Breast epithelium (tissue), 4 donors: ENCODE results near the gene MMP7. TPM values are rescaled to one million over a fixed set of nuclear protein-coding genes. Genes with fewer than 3 reads are reported as not detected.
A peak's percentile ranks its signal among the peaks of the same experiment; 100 is the strongest.

Experiments used
- DNase-seq, 2 donors: peaks; one replicate each; pipeline ENCODE4 v3.0.0-alpha.2; 2019; ENCODE audit warnings: low spot score in 2 of 2
- H3K27ac ChIP-seq, 2 donors: fragments of 200-600 bp; sonication (generic) in 1 of 2; one replicate each; pipeline ENCODE4 v1.5.1; 2016 to 2019; ENCODE audit warnings: mild to moderate bottlenecking in 1 of 2
- H3K27me3 ChIP-seq, 2 donors: fragments of 200-600 bp; sonication (generic) in 1 of 2; one replicate each; pipeline versions ENCODE4 v1.5.1 to v1.6.0; 2017 to 2019; ENCODE audit warnings: control low read depth in 1 of 2, mild to moderate bottlenecking in 1 of 2
- H3K36me3 ChIP-seq: fragments of 200-600 bp; one replicate; pipeline ENCODE4 v1.5.1; 2019
- H3K4me1 ChIP-seq, 2 donors: fragments of 200-600 bp; sonication (generic); one replicate each; pipeline ENCODE4 v1.5.1; 2016 to 2019; ENCODE audit warnings: control low read depth in 1 of 2
- H3K4me3 ChIP-seq, 3 donors: fragments of 200-600 bp; sonication (generic); 1 replicate in 2 of 3; 2 replicates in 1 of 3; pipeline ENCODE4 v1.5.1; 2016 to 2019; ENCODE audit warnings: mild to moderate bottlenecking in 3 of 3, moderate library complexity in 2 of 3
- H3K9me3 ChIP-seq, 2 donors: fragments of 200-600 bp; sonication (generic) in 1 of 2; one replicate each; pipeline ENCODE4 v1.5.1; 2016 to 2019; ENCODE audit warnings: control low read depth in 1 of 2
- POLR2A ChIP-seq: fragments of 450-650 bp; IDR thresholded peaks from one replicate; pipeline ENCODE4 v1.6.1; 2016; ENCODE audit warnings: antibody characterized with exemption, mild to moderate bottlenecking, moderate library complexity
- POLR2AphosphoS5 ChIP-seq, 3 donors: sonication (generic); formaldehyde crosslinking; IDR thresholded peaks; one replicate each; pipeline ENCODE4 v1.6.1; 2017; ENCODE audit warnings: antibody characterized with exemption in 3 of 3
- intact Hi-C: fragments of 100-400 bp; cut with DNase I; formaldehyde crosslinking; loops from one replicate; pipeline ENCODE4 v1.15.1; 2023; ENCODE audit warnings: low total_unique reads
- total RNA-seq, 3 donors: library from RNA; depleted of rRNA; stranded (reverse); fragments of >200 nt; gene quantifications; one replicate each; pipeline ENCODE4 v1.1.0, GENCODE V29; 2016
- TF ChIP-seq, protein P1 (sequence below), 3 donors: fragments of 450-650 bp; IDR thresholded peaks; one replicate each; pipeline ENCODE4 v1.5.1; 2016 to 2017; ENCODE audit warnings: antibody characterized with exemption in 3 of 3, mild to moderate bottlenecking in 3 of 3, moderate library complexity in 3 of 3

MMP7 gene
- total RNA-seq, 3 donors from 2014 or later, result 2.1 to 1,213 (median 247) TPM

DNA sequence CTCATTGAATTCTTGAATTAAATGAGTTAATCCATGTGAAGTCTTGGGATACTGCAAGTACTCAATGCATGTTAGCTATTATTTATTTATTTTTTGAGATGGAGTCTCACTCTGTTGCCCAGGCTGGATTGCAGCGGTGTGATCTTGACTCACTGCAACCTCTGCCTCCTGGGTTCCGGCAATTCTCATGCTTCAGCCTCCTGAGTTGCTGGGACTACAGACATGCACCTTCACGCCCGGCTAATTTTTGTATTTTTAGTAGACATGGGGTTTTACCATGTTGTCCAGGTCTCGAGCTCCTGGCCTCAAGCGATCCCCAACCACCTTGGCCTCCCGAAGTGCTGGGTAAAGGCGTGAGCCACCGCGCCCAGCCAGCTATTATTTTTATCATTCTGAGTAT is 9.4 kb downstream of the MMP7 start:
- H3K4me1 ChIP-seq, result no peaks in the 10 kb centered on the region
- no peaks in the 10 kb centered on the region for H3K36me3 ChIP-seq
- H3K27ac ChIP-seq, result no peak overlapping the region
- no peaks in the 10 kb centered on the region for H3K27me3 ChIP-seq
- no peak for DNase-seq
- no peak overlapping the region for H3K4me3 ChIP-seq
- no peak for TF ChIP-seq POLR2AphosphoS5 (IDR thresholded peaks at IDR 0.05)
- intact Hi-C loops, result no loop called here
- no peaks in the 10 kb centered on the region for H3K9me3 ChIP-seq

DNA sequence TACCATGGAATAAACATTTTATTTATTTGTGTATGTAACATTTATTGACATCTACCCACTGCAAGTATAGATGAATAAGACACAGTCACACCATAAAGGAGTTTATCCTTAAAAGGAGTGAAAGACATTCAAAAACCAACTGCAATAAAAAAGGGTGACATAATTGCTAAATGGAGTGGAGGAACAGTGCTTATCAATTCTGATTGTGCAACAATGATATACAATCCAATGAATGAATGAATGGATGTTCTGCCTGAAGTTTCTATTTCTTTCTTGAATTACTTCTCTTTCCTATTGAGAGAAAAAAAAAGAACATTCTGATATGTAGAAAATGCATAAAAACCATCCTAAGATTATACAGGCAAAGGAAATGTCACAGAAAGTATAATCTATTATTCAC is 10.0 kb downstream of the MMP7 start:
- Histone ChIP-seq H3K4me1 (no peaks in the 10 kb centered on the region), H3K4me3 (no peak overlapping the region), H3K27me3 (no peaks in the 10 kb centered on the region), H3K27ac (no peak overlapping the region), H3K36me3 (no peaks in the 10 kb centered on the region), H3K9me3 (no peaks in the 10 kb centered on the region)
- TF ChIP-seq POLR2A, result no peak
- TF ChIP-seq POLR2AphosphoS5 (IDR thresholded peaks at IDR 0.05), result no peak
- TF ChIP-seq, protein P1, sequence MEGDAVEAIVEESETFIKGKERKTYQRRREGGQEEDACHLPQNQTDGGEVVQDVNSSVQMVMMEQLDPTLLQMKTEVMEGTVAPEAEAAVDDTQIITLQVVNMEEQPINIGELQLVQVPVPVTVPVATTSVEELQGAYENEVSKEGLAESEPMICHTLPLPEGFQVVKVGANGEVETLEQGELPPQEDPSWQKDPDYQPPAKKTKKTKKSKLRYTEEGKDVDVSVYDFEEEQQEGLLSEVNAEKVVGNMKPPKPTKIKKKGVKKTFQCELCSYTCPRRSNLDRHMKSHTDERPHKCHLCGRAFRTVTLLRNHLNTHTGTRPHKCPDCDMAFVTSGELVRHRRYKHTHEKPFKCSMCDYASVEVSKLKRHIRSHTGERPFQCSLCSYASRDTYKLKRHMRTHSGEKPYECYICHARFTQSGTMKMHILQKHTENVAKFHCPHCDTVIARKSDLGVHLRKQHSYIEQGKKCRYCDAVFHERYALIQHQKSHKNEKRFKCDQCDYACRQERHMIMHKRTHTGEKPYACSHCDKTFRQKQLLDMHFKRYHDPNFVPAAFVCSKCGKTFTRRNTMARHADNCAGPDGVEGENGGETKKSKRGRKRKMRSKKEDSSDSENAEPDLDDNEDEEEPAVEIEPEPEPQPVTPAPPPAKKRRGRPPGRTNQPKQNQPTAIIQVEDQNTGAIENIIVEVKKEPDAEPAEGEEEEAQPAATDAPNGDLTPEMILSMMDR (IDR thresholded peaks at IDR 0.05), result no peak
- intact Hi-C loops, result no loop called here
- no peak for DNase-seq

DNA sequence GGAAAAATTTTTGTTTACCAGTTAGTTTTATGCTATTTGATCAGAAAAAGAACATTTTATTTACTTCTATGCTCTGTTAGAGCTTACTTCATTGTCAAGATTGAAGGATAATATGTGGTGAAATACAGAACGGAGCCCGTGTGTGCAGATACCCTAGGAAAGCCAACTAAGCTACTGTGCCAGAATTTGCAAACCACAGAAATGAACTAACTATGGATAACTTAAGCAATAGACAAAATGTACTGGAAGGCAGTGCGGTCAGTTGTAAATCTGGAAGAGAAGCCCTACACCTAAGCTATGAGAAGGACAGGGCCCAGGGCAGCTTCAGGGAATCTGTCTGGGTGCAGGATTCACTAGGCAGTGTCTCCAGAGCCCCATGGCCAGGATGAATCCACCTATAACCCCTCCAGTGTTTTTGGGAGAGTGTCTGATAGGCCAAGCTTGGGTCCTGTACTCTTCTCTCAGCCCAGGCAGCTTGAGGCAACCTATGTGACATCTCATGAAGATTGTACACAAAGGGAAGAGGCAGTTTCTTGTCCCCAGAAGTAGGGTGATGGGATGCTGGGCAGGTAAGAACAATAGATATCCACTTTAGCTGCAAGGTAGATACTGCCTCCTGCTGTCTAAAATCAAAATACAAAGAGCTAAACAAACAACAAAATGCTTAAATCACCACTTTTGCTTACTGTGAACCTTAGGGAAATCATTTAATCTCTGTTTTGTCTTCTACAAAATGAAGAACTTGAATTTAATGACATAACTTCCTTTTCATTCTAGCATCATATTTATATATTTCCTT is 12.1 kb downstream of the MMP7 start:
- DNase-seq, result peak in 1 of 2 donors; percentile 32
- intact Hi-C loops, result no loop called here
- Histone ChIP-seq H3K27ac (peak overlapping the region; percentile 68 to 74), H3K36me3 (no peaks in the 10 kb centered on the region), H3K4me3 (no peak overlapping the region), H3K4me1 (no peaks in the 10 kb centered on the region), H3K9me3 (no peaks in the 10 kb centered on the region), H3K27me3 (no peaks in the 10 kb centered on the region)
- no peak for TF ChIP-seq POLR2AphosphoS5 (IDR thresholded peaks at IDR 0.05)

DNA sequence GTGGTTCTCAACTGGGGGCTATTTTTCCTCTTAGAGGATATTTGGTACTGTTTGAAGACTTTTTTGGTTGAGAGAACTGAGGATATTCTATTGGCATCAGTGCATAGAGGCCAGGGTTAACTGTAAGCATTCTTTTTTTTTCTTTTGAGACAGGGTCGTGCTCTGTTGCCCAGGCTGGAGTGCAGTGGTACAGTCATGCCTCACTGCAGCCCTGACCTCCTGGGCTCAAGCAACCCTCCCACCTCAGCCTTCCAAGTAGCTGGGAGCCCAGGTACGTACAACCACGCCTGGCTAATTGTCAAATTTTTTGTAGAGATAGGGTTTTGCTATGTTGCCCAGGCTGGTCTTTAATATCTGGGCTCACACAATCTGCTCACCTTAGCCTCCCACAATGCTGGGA is 12.9 kb downstream of the MMP7 start:
- Histone ChIP-seq H3K27me3 (no peaks in the 10 kb centered on the region), H3K27ac (no peak overlapping the region), H3K4me3 (no peak overlapping the region), H3K36me3 (no peaks in the 10 kb centered on the region), H3K4me1 (no peaks in the 10 kb centered on the region), H3K9me3 (no peaks in the 10 kb centered on the region)
- DNase-seq, result no peak
- TF ChIP-seq, protein P1 (IDR thresholded peaks at IDR 0.05), result no peak
- TF ChIP-seq POLR2AphosphoS5 (IDR thresholded peaks at IDR 0.05) (no peak), POLR2A (no peak)
- intact Hi-C loops, result no loop called here

DNA sequence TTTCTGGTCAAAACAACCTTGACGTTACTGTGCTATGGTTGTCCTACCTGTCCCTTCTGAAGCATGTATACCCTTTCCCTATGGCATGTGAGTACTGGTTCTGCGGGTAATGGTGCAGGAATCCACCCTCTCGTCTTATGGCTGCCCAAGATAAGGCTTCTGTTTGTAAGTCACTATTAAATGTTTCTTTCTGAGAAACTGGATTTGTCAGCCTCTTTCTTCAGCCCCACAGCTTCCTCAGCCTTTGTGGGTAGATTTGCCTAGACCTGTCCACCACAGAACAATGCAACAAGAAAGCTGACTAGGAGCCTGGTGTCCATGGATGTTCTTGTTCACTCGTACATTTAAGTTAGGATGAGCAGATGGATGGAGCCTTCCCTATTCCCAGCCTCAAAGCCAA is 14.4 kb downstream of the MMP7 start:
- Histone ChIP-seq H3K9me3 (no peaks in the 10 kb centered on the region), H3K27me3 (no peaks in the 10 kb centered on the region), H3K36me3 (no peaks in the 10 kb centered on the region), H3K4me1 (no peaks in the 10 kb centered on the region), H3K4me3 (no peak overlapping the region), H3K27ac (peak overlapping the region; percentile 44 to 48)
- intact Hi-C loops, result no loop called here
- no peak for DNase-seq
- TF ChIP-seq, protein P1 (IDR thresholded peaks at IDR 0.05), result no peak
- no peak for TF ChIP-seq POLR2A
- TF ChIP-seq POLR2AphosphoS5 (IDR thresholded peaks at IDR 0.05), result no peak

DNA sequence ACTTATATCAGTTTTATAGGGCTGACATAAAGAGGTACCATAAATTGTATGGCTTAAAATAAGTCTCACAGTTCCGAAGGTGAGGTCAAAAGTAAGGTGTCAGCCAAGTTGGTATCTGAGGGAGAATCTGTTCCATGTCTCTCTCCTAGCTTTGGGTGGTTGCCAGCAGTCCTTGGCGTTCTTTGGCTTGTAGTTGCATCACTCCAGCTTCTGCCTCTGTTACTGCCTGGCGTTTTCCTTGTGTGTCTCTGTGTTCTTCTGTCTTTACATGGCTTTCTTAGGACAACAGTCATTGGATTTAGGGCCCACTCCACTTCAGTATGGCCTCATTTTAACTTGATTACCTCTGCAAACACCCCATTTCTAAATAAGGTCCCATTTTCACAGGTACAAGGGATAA is 16.7 kb downstream of the MMP7 start:
- Histone ChIP-seq H3K27me3 (no peaks in the 10 kb centered on the region), H3K4me3 (no peak overlapping the region), H3K4me1 (no peaks in the 10 kb centered on the region), H3K9me3 (no peaks in the 10 kb centered on the region), H3K27ac (peak overlapping the region in 1 of 2 donors; percentile 73), H3K36me3 (no peaks in the 10 kb centered on the region)
- intact Hi-C loops, result no loop called here
- DNase-seq, result peak; percentile 85 to 89
- TF ChIP-seq, protein P1 (IDR thresholded peaks at IDR 0.05), result no peak
- TF ChIP-seq POLR2AphosphoS5 (IDR thresholded peaks at IDR 0.05) (peak in 1 of 3 donors; percentile 18), POLR2A (no peak)
